Calu3 (cell line): ENCODE data around the gene TMEM165. TPM values are rescaled to one million over a fixed set of nuclear protein-coding genes. Genes with fewer than 3 reads are reported as not detected.

ENCODE experiments used
- BruUV-seq: library from RNA; stranded (reverse); fragments of 400-500 nt; replicated peaks from 2 replicates; lab custom pipeline; 2021; lab: Mats Ljungman, UMichigan
- CTCF ChIA-PET: fragments of 300-600 bp; sonication (Branson Sonifier 250); formaldehyde crosslinking; loops from one replicate; lab custom pipeline; 2022; ENCODE audit warnings: antibody characterized with exemption; lab: Charles Lee
- DNase-seq: peaks from one replicate; pipeline ENCODE4 v3.0.0; 2022
- H3K27ac Mint-ChIP-seq: one replicate; pipeline ENCODE4 v1.8.0; 2022; ENCODE audit warnings: mixed read lengths; ENCODE audit not compliant: unreplicated experiment
- H3K27me3 Mint-ChIP-seq: one replicate; pipeline ENCODE4 v1.8.0; 2022; ENCODE audit warnings: mixed read lengths; ENCODE audit not compliant: unreplicated experiment
- H3K36me3 Mint-ChIP-seq: one replicate; pipeline ENCODE4 v1.8.0; 2022; ENCODE audit warnings: mild to moderate bottlenecking, moderate library complexity, mixed read lengths; ENCODE audit not compliant: insufficient read depth, unreplicated experiment
- H3K4me1 Mint-ChIP-seq: one replicate; pipeline ENCODE4 v1.8.0; 2022; ENCODE audit warnings: mild to moderate bottlenecking, low read depth, mixed read lengths; ENCODE audit not compliant: unreplicated experiment
- H3K4me3 Mint-ChIP-seq: one replicate; pipeline ENCODE4 v1.8.0; 2022; ENCODE audit warnings: mild to moderate bottlenecking, low read depth, moderate library complexity, mixed read lengths; ENCODE audit not compliant: unreplicated experiment
- H3K9me3 Mint-ChIP-seq: one replicate; pipeline ENCODE4 v1.8.0; 2022; ENCODE audit warnings: low read depth, mixed read lengths; ENCODE audit not compliant: unreplicated experiment
- CTCF ChIP-seq: fragments of 200-600 bp; IDR thresholded peaks from one replicate; pipeline ENCODE4 v1.8.0; 2022; ENCODE audit warnings: antibody characterized with exemption; ENCODE audit not compliant: unreplicated experiment
- intact Hi-C: fragments of 100-400 bp; cut with micrococcal nuclease; formaldehyde crosslinking; loops from one replicate; pipeline ENCODE4 v1.10.0; 2022; ENCODE audit not compliant: unreplicated experiment
- total RNA-seq: library from RNA; stranded (reverse); gene quantifications from 2 replicates; pipeline ENCODE4 v1.2.3, GENCODE V29; 2022

The TMEM165 gene
- total RNA-seq, 1 experiment from 2014 or later: 96.6 TPM

- Mint-ChIP-seq H3K9me3 (no peaks in the 10 kb centered on the region), H3K36me3 (peaks cover 4% of the 10 kb centered on the region), H3K27ac (no peak overlapping the region), H3K4me1 (no peaks in the 10 kb centered on the region), H3K4me3 (no peak overlapping the region), H3K27me3 (no peaks in the 10 kb centered on the region)
- TF ChIP-seq CTCF: no peak
- DNase-seq: no peak
- intact Hi-C loops: no loop called here
- CTCF ChIA-PET: no interaction called here
- no TSS peak for BruUV-seq
Measured at GRCh38 chr4:55364691-55365344, 30.9 kb upstream of the TMEM165 start.

GRCh38 chr4:55365345-55365728, 30.4 kb upstream of the TMEM165 start:
- H3K27ac Mint-ChIP-seq: no peak overlapping the region
- BruUV-seq: no TSS peak
- intact Hi-C loops: no loop called here
- peaks cover 9% of the 10 kb centered on the region for H3K36me3 Mint-ChIP-seq
- no peak for DNase-seq
- H3K27me3 Mint-ChIP-seq: no peaks in the 10 kb centered on the region
- no peaks in the 10 kb centered on the region for H3K9me3 Mint-ChIP-seq
- no peak for TF ChIP-seq CTCF
- CTCF ChIA-PET: no interaction called here
- H3K4me1 Mint-ChIP-seq: no peaks in the 10 kb centered on the region
- no peak overlapping the region for H3K4me3 Mint-ChIP-seq

GRCh38 chr4:55366621-55367020, 29.1 kb upstream of the TMEM165 start:
- H3K27me3 Mint-ChIP-seq: no peaks in the 10 kb centered on the region
- peaks cover 5% of the 10 kb centered on the region for H3K36me3 Mint-ChIP-seq
- CTCF ChIA-PET: no interaction called here
- no peak for TF ChIP-seq CTCF
- H3K9me3 Mint-ChIP-seq: no peaks in the 10 kb centered on the region
- H3K4me1 Mint-ChIP-seq: no peaks in the 10 kb centered on the region
- no peak overlapping the region for H3K27ac Mint-ChIP-seq
- intact Hi-C loops: no loop called here
- no peak overlapping the region for H3K4me3 Mint-ChIP-seq
- no TSS peak for BruUV-seq
- no peak for DNase-seq

- Mint-ChIP-seq H3K4me1 (no peaks in the 10 kb centered on the region), H3K27ac (no peak overlapping the region), H3K36me3 (peaks cover 5% of the 10 kb centered on the region), H3K4me3 (no peak overlapping the region), H3K27me3 (no peaks in the 10 kb centered on the region), H3K9me3 (no peaks in the 10 kb centered on the region)
- no peak for TF ChIP-seq CTCF
- intact Hi-C loops: no loop called here
- DNase-seq: no peak
- no TSS peak for BruUV-seq
- CTCF ChIA-PET: no interaction called here
Measured at GRCh38 chr4:55367084-55367722, 28.6 kb upstream of the TMEM165 start.
